Muscle of back (tissue), 11 donors: ENCODE results near the gene SUCLG2. TPM values are rescaled to one million over a fixed set of nuclear protein-coding genes. Genes with fewer than 3 reads are reported as not detected.

Source experiments
- DNase-seq, 3 donors: peaks; one replicate each; pipeline versions ENCODE4 v3.0.0 to v3.0.0-alpha.2; 2013
- polyA plus RNA-seq, 10 donors: library from polyadenylated mRNA; unstranded; fragments of 120-200 nt; gene quantifications; one replicate each; pipeline ENCODE4 v1.2.1, GENCODE V29; 2013; ENCODE audit not compliant: insufficient read length in 10 of 10

SUCLG2 gene
- polyA plus RNA-seq, 10 donors: 28.6 to 41.4 (median 36.0) TPM

DNA sequence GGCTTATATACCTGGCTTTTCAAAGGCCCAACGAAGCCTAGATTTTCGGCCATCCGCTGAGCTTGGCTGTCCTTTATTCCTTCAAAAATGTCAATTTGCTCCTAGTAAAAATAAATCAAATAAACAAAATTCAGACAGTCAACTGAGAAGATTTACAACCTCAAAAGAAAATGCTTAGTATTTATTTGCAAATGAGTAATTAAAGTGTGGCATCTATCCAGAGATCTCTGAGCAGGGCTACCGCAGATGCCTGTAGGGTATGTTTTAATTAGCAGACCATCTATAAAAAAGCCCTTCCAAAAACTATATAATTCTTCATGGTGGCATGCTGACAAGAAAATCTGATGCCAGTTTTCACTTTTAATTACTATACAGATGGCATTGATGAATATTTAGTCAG is 136.2 kb downstream of the SUCLG2 start:
- DNase-seq: no peak

DNA sequence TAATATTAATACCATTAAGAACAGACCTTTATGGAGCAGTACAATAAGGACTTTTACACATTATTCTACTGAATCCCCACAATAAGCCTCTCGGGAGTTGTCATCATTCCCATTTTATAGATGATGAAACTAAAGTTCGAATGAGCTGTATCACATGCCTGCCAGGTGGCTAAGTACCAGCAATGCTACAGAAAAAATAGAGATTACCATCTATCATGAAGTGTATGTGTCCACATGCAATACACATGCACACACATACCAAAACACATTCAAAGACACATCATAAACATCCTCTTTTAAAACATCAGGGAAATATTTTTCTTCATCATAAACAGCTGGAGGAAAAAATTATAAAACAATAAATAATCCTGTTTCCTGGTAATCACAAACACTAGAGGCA is 136.6 kb downstream of the SUCLG2 start:
- DNase-seq: no peak

GRCh38 chr3:67516496-67516895 is 137.9 kb downstream of the SUCLG2 start:
- DNase-seq: no peak

- no peak for DNase-seq
Measured at GRCh38 chr3:67515778-67516177, 138.6 kb downstream of the SUCLG2 start.

DNA sequence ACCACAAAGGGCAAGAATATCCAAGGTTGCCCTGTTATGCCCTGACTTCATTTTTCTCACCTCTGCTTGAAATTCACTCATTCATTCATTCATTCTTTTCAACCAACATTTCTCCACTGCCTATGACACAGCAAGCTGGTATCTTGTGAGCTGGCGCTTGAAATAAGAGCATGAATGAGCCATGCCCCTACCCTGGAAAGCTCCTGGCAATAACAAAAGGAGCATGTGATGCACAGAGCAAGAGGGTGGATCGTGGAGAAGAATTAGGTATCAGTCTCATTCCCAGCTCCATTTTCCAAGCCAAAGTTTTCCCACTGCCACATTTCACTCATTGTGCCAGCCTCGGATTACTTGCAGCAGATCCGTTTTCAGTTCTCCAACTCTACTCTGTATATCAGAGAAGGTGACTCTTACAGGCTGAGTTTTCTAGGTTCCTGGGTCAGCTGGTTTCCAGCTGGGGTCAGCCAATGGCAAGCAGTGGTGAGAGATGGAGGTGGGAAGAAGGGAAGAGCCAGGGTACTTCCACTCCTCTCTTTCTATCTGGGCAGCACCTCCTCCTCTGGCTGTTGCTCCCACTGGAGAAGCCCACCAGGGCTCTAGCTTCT is 144.8 kb downstream of the SUCLG2 start:
- DNase-seq: no peak

- no peak for DNase-seq
Measured at GRCh38 chr3:67507584-67507983, 146.8 kb downstream of the SUCLG2 start.

DNA sequence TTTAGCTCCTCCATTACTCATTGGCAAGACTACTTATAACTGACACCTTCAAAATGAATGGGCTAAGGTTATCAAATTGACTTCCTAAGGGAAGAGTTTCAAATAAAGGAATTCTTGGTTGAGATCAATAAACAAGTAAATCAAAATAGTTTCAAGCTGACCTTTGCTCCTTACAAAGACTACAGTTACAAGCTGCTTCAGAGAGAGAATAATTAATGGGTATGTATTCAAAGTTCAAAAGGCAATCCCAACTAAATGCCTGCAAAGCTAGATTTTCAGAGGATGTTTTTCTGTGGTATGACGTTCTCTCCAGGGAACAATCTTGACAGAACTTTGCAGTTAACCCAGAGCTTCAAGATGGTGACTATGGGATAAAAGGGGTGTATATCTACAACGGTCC is 153.7 kb downstream of the SUCLG2 start:
- DNase-seq: no peak

DNA sequence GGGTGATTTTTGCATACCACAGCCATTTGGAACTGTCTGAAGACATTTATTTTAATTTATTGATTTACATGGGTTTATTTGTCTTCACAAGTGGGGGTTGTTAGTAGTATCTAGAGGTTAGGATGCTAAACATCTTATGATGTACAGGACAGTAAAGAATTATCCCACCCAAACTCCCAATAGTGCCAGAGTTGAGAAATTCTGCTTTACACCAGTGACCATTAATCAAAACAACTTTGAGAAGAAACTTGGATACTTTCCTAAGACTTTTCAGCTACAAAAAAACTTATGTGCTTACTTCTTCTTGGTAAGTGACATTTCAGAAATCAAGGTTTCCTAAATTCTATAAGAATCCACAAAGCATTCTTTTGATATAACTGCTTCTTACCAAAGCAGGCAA is 156.7 kb downstream of the SUCLG2 start:
- no peak for DNase-seq

DNA sequence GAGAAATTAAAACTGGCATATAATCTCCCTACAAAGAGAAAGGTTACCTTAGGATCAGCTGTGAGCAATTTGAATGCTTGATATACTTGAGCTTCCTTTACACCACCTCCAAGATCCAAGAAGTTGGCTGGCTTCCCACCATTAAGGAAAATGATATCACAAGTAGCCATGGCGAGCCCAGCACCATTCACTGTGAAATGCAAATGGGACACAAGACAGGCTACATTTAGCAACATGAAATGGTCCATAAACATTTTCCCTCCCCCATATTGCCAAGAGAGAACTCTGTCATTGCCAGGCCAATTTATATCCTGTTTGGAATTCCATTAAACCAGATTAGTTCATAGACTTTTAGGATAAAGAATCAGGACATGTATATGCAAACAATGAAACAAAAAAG is 158.7 kb downstream of the SUCLG2 start:
- peak in 2 of 3 donors; percentile 3 to 8 for DNase-seq

DNA sequence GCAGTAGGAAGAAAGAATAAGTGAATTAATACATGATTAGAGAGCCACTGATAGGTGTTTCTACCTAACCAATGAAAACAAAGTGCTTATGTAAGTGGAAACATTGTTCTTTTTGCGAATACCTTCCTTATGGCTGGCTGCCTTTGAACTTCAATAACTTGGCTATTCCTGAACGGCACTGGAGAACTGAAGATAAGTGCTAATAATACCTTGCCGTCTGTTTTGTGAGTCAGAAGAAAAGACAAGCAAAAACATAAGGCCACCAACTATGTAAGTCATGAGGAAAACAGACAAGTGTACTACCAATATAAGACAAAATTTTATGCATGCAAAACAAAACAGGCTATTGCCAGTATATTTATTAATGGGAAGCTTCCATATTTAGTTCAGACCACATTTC is 160.6 kb downstream of the SUCLG2 start:
- no peak for DNase-seq

GRCh38 chr3:67490658-67491057 is 163.8 kb downstream of the SUCLG2 start:
- no peak for DNase-seq

DNA sequence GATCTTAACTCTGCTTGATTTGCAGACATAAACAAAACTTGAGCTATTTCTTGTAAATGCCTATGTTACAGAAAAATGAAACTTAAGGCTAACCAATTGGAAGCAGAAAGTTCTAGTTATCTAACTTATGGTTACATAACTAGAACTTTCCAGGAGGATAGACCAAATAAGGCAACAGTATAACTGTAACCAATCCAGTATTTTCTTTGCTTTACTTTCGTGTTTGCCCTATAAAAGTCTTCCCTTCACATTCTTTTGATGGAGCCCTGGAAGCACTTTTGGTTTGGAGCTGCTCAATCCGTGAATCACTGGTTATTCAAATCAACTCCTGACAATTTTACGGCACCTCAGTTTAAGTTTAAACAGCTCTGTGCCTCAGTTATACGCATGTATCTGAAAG is 164.6 kb downstream of the SUCLG2 start:
- DNase-seq: no peak

DNA sequence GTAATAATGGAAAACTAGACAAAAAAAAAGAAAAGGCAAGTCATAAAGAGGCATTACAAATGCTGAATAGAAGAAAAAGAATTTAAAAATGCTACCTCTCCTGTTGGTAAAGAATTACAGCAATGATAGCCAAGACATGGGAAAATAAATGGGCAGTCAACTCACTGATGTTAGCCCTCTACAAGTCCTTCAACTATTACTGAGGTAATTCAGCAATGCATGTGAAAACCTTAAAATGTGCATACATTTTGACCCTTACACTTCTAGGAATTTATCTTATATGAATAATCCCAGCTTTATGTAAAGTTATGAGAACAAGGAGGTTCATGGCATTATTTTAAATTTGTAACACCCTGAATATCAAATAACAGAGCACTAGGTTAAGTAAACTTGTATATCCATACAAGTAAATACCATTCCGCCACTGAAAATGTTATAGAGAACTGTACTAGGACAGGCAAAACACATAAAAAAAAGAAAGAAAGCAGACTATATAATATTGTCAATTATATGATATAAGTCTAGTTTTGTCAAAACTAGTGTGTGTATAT is 166.8 kb downstream of the SUCLG2 start:
- no peak for DNase-seq

DNA sequence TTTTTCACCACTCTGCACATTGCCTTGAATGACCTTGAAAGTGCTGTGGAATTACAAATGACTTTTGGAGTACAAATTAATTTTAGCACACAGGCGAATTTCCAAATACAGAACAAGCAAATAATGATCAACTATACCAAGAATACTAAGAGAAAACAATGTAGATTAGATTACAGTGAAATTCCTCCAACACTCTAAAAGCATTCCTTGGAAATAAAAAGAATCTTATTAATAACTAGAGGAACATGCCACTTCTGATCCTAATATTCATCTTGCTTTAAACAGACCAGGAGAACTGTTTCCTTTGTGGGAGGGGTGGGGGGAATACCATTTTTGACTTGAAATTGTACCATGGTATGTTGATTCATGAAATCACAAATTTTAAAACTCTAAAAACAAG is 167.5 kb downstream of the SUCLG2 start:
- no peak for DNase-seq

DNA sequence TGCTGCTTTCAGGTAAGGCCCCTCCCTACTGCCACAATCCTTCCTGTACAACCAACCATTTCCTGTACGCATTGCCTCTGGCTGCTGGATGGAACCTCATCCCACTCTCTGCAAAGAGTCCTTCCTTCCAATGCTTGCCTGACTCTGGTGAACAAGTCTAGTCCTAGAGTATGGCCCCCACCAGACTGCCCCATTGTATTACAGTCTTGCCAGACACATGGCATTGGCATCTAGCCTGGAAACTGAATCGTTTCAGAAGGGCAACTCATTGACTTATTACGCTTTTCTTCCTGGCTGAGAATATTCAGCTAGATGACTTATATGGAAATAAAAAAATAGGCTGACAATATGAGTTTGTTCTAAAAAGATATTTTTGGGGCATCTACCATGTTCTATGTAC is 170.3 kb downstream of the SUCLG2 start:
- no peak for DNase-seq

DNA sequence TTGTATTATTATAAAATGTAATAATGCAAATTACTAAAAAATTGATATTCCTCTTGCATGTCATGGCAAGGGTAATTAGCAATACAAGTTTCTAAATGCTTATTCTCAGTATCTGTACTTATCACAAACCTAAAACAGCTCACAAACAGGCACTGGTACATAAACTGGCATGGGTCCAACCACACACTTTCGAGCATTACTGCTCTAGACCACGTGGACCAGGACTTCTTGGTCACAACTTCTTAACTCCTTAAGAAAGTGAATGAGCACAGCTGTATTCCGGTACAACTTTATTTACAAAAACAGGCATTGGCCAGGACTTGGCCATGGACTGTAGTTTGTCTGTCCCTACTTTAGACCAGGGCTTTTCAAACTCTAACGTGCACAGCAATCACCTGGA is 173.3 kb downstream of the SUCLG2 start:
- DNase-seq: no peak

DNA sequence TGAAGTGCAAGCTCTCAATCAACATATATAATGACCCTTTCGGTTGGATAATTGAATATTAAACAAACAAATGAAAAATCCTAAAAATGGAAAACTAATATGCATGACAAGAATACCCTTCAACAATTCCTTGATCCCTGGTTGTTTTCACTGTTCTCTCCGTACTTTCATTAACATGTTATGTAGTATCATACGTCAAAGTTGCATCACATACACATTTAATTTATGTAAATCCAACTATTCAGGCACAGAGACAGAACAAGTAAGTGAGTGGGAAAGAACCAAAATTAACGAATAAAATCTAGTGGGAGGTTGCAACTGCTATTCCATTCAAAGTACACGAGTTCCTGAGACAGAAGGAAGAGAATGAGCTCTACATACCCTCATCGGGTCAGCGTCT is 176.0 kb downstream of the SUCLG2 start:
- no peak for DNase-seq

GRCh38 chr3:67474311-67474710 is 180.1 kb downstream of the SUCLG2 start:
- DNase-seq: no peak

- no peak for DNase-seq
Measured at GRCh38 chr3:67472674-67473201, 181.7 kb downstream of the SUCLG2 start.

- no peak for DNase-seq
Measured at GRCh38 chr3:67470207-67470606, 184.2 kb downstream of the SUCLG2 start.

GRCh38 chr3:67468511-67468910 is 185.9 kb downstream of the SUCLG2 start:
- DNase-seq: no peak

DNA sequence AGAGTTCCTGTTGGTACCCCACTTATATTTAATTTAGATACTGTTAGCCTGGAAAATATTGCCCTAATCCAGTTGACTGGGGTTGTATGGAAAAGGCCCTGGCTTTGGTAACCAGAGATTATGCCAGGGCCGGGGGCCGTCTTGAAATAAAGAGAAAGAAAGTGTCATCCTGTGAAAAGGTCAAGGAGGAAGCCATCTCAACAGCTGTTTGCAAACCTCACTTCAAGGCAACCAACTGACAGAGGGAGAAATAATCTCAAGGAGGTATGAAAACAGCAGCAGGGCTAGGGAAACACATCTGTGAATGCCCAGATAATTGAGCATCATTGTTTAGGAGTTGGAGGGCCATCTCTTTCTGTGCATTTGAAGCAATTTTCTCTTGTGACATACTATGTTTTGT is 190.8 kb downstream of the SUCLG2 start:
- DNase-seq: no peak

GRCh38 chr3:67462187-67462586 is 192.2 kb downstream of the SUCLG2 start:
- no peak for DNase-seq

- DNase-seq: peak in 2 of 3 donors; percentile 17 to 55
Measured at GRCh38 chr3:67461667-67462142, 192.7 kb downstream of the SUCLG2 start.
